RWPE2 (cell line): Measurements from ENCODE around the gene RRAD.
"Not testable (repeated sequence)": the region's sequence is repeated elsewhere in the genome, so short reads cannot be mapped to it uniquely, and the experiment has no call there.

Experiments used
- ATAC-seq: fragments of 200-7000 bp; cut with Tn5 transposase; 3 replicates; pipeline ENCODE4 v1.9.1; 2021; ENCODE audit warnings: low read depth
- DNase-seq: peaks from one replicate; pipeline ENCODE4 v3.0.0-alpha.2; 2020; ENCODE audit warnings: low spot score
- H3K27ac ChIP-seq: fragments of 450-650 bp; 2 replicates; pipeline ENCODE4 v1.5.1; 2017; ENCODE audit warnings: mild to moderate bottlenecking; ENCODE audit not compliant: poor library complexity, severe bottlenecking
- H3K27me3 ChIP-seq: fragments of 250-450 bp; sonication (Bioruptor Pico); 2 replicates; pipeline ENCODE4 v1.5.1; 2021; ENCODE audit warnings: mild to moderate bottlenecking, moderate library complexity; ENCODE audit not compliant: insufficient read depth, poor library complexity, severe bottlenecking
- H3K36me3 ChIP-seq: fragments of 250-450 bp; sonication (Bioruptor Pico); 2 replicates; pipeline ENCODE4 v1.5.1; 2020; ENCODE audit warnings: low read depth, mild to moderate bottlenecking, moderate library complexity
- H3K4me1 ChIP-seq: fragments of 250-450 bp; sonication (Bioruptor Pico); 2 replicates; pipeline ENCODE4 v1.5.1; 2021; ENCODE audit warnings: mild to moderate bottlenecking, moderate library complexity; ENCODE audit not compliant: insufficient read depth, poor library complexity, severe bottlenecking
- H3K4me3 ChIP-seq: fragments of 250-450 bp; sonication (Bioruptor Pico); 2 replicates; pipeline ENCODE4 v1.5.1; 2021; ENCODE audit warnings: mild to moderate bottlenecking, moderate library complexity; ENCODE audit not compliant: severe bottlenecking
- H3K9me3 ChIP-seq: fragments of 250-450 bp; sonication (Bioruptor Pico); 2 replicates; pipeline ENCODE4 v1.5.1; 2021; ENCODE audit warnings: mild to moderate bottlenecking, moderate library complexity; ENCODE audit not compliant: severe bottlenecking
- TF ChIP-seq, protein P1 (sequence below): fragments of 450-650 bp; IDR thresholded peaks from one replicate; pipeline ENCODE4 v1.5.1; 2017; ENCODE audit warnings: mild to moderate bottlenecking, moderate library complexity; ENCODE audit not compliant: poor library complexity, severe bottlenecking

RRAD gene

DNA sequence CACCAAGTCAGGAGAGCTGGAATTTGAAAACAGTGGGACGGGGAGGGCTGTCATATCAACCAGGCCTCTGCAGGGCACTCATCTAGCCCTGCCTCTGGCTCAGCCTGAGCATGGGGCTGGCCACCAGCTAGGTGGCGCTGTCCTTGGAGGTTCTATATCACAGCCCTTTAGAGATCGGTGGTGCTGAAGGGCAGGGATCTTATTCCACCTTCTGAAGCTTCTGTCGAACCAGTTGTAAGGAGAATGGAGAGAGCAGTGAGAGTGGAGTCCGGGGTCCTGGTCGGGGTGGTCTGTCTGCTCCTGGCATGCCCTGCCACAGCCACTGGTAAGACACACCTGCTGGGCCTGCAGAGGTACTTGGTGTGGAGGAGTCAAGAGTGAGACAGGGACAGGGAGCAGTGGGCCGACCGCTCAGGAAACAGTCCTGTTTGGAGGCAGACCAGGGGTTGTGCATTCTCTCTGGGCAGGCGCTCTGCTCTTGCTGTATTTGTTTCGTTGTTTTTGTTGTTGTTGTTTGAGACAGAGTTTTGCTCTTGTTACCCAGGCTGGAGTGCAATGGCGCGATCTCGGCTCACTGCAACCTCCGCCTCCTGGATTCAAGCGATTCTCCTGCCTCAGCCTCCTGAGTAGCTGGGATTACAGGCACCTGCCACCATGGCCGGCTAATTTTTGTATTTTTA lies 35.9 kb upstream of the RRAD start, which contains the start of gene CES3:
Gene CES3 (plus strand): TSS at position 202 of the 680 bp plus-strand sequence. CDS start 42 bp downstream, at position 244.
- Histone ChIP-seq H3K27me3 (no peaks in the 10 kb centered on the region), H3K4me1 (no peaks in the 10 kb centered on the region), H3K4me3 (no peak within 1 kb of the TSS), H3K36me3 (no peaks in the 10 kb centered on the region), H3K27ac (no peak within 1 kb of the TSS), H3K9me3 (no peaks in the 10 kb centered on the region)
- peak; percentile 81 for ATAC-seq
- DNase-seq = no peak
- TF ChIP-seq, protein P1, sequence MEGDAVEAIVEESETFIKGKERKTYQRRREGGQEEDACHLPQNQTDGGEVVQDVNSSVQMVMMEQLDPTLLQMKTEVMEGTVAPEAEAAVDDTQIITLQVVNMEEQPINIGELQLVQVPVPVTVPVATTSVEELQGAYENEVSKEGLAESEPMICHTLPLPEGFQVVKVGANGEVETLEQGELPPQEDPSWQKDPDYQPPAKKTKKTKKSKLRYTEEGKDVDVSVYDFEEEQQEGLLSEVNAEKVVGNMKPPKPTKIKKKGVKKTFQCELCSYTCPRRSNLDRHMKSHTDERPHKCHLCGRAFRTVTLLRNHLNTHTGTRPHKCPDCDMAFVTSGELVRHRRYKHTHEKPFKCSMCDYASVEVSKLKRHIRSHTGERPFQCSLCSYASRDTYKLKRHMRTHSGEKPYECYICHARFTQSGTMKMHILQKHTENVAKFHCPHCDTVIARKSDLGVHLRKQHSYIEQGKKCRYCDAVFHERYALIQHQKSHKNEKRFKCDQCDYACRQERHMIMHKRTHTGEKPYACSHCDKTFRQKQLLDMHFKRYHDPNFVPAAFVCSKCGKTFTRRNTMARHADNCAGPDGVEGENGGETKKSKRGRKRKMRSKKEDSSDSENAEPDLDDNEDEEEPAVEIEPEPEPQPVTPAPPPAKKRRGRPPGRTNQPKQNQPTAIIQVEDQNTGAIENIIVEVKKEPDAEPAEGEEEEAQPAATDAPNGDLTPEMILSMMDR = peak; percentile 70

DNA sequence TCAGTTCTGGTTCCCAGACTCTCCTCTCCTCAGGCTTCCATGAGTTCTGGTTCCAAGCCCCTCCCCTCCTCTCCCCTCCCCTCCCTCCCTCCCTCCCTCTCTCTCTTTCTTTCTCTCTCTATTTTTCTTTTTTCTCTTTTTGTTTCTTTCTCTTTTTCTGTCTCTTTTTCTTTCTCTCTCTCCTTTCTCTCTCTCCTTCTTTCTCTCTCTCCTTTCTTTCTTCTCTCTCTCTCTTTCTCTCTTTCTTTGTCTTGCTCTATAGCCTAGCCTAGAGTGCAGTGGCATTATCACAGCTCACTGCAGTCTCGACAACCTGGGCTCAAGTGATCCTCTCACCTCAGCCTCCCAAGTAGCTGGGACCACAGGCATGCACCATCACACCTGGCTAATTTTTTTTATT lies 34.9 kb upstream of the RRAD start:
- Histone ChIP-seq H3K4me1 (no peaks in the 10 kb centered on the region), H3K36me3 (no peaks in the 10 kb centered on the region), H3K4me3 (no peak overlapping the region), H3K9me3 (no peaks in the 10 kb centered on the region), H3K27ac (no peak overlapping the region), H3K27me3 (no peaks in the 10 kb centered on the region)
- TF ChIP-seq, protein P1 = no peak
- DNase-seq = no peak
- ATAC-seq = no peak

DNA sequence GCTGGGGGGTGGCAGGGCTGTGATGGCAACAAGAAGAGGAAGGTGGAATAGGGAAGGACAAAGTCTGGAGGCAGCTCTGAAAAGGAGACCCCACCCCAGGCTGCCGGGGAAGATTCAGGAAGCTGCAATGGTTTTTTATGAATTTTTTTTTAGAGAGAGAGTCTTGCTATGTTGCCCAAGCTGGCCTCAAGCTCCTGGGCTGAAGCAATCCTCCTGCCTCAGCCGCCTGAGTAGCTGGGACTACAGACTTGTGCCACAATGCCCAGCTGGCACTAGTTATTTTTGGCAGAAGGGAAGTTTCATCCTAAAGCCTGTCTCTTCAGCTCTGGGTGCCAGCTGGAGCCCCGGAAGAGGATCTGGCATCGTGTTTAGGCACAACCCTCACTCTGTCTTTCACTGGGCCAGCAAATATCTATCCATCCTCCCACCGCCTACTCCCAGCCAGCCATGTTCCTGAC lies 34.4 kb upstream of the RRAD start:
- H3K27ac ChIP-seq = no peak overlapping the region
- H3K27me3 ChIP-seq = no peaks in the 10 kb centered on the region
- no peaks in the 10 kb centered on the region for H3K36me3 ChIP-seq
- ATAC-seq (no peak), DNase-seq (no peak)
- H3K9me3 ChIP-seq = no peaks in the 10 kb centered on the region
- H3K4me3 ChIP-seq = no peak overlapping the region
- no peaks in the 10 kb centered on the region for H3K4me1 ChIP-seq
- TF ChIP-seq, protein P1 = no peak

DNA sequence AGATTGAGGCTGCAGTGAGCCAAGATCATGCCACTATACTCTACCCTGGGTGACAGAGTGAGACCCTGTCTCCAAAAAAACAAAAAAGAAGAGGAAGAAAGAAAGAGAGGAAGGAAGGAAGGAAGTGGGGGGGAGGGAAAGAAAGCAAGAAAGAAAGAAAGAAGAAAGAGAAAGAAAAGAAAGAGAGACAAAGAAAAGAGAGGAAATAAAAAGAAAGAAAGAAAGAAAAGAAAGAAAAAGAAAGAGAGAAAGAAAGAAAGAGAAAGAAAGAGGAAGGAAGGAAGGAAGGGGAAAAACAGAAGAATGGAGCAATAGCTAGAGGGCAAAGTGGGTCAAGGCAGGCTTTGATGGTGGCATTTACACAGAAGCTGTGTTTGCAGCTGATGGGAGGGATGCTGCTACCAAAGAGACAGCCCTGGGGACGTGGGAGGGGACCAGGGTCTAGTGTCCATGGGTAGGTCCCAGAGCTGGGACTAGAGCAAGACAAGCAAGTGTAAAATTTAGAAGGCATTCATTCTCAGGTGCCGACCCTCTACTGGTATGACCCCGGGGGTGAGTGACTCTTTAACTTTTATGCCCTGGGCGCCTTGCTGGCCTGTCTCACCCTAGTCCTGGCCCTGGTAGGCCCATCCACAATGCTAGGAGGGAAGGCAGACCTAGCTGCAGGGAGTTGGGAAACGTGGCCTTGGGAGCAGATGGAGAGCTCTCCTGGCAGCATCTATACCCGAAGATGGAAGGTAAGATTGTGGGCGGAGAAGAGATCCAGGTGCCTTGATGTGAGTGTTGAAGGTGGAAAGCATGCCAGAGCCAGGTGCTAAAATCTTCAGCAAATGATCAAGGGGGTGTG lies 33.7 kb upstream of the RRAD start:
- Histone ChIP-seq H3K27me3 (no peaks in the 10 kb centered on the region), H3K4me3 (no peak overlapping the region), H3K27ac (no peak overlapping the region), H3K4me1 (no peaks in the 10 kb centered on the region), H3K36me3 (no peaks in the 10 kb centered on the region), H3K9me3 (no peaks in the 10 kb centered on the region)
- TF ChIP-seq, protein P1 = no peak
- DNase-seq (no peak), ATAC-seq (no peak)

DNA sequence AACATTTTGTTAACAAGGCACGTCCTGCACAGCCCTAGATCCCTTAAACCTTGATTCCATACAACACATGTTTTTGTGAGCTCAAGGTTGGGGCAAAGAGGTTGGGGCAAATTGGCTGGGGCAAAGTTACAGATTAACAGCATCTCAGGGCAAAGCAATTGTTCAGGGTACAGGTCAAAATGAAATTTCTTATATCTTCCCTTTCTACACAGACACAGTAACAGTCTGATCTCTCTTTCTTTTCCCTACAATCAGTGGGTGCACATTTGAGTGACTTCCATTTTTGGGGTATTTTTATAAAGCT lies 30.8 kb upstream of the RRAD start:
- ATAC-seq, H3K9me3 ChIP-seq, H3K36me3 ChIP-seq, H3K27ac ChIP-seq, H3K4me3 ChIP-seq, H3K27me3 ChIP-seq, DNase-seq: not testable (repeated sequence)
- peaks cover 12% of the 10 kb centered on the region for H3K4me1 ChIP-seq

DNA sequence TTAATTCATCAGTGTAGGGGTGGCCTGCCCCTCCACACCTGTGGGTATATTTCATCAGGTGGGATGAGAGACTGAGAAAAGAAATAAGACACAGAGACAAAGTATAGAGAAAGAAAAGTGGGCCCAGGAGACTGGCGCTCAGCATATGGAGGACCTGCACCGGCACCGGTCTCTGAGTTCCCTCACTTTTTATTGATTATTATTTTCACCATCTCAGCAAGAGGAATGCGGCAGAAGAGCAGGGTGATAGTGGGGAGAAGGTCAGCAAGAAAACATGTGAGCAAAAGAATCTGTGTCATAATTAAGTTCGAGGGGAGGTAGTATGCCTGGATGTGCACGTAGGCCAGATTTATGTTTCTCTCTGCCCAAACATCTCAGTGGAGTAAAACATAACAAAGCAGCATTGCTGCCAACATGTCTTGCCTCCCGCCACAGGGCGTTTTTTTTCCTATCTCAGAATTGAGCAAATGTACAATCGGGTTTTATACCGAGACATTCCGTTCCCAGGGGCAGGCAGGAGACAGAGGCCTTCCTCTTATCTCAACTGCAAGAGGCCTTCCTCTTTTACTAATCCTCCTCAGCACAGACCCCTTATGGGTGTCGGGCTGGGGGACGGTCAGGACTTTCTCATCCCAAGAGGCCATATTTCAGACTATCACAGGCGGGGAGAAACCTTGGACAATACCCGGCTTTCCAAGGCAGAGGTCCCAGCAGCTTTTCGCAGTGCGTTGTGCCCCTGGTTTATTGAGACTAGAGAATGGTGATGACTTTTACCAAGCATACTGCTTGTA lies 30.2 kb upstream of the RRAD start:
- H3K27me3 ChIP-seq, ATAC-seq, H3K4me3 ChIP-seq, DNase-seq, H3K27ac ChIP-seq, H3K9me3 ChIP-seq, H3K36me3 ChIP-seq: not testable (repeated sequence)
- peaks cover 12% of the 10 kb centered on the region for H3K4me1 ChIP-seq
